Measurements from ENCODE around the gene ST14.

ST14 gene

GRCh38 chr11:130198292-130198691, 38.7 kb downstream of the ST14 start:
- no peaks in the 10 kb centered on the region for H3K4me1 ChIP-seq (ENCODE audit: control insufficient read depth, insufficient read depth, low read length)
- H3K4me3 ChIP-seq (ENCODE audit: low read depth, low read length): no peak overlapping the region
- peaks cover 9% of the 10 kb centered on the region for H3K36me3 ChIP-seq (ENCODE audit: control insufficient read depth, insufficient read depth, low read length)
- H3K27me3 ChIP-seq (ENCODE audit: control insufficient read depth, insufficient read depth, low read length): no peaks in the 10 kb centered on the region
- no peaks in the 10 kb centered on the region for H3K9me3 ChIP-seq (ENCODE audit: control insufficient read depth, insufficient read depth, low read length)
- no peak overlapping the region for H3K9ac ChIP-seq (ENCODE audit: low read depth, low read length)

GRCh38 chr11:130198964-130199363, 39.4 kb downstream of the ST14 start:
- H3K27me3 ChIP-seq (ENCODE audit: control insufficient read depth, insufficient read depth, low read length): no peaks in the 10 kb centered on the region
- H3K36me3 ChIP-seq (ENCODE audit: control insufficient read depth, insufficient read depth, low read length): peaks cover 11% of the 10 kb centered on the region

DNA sequence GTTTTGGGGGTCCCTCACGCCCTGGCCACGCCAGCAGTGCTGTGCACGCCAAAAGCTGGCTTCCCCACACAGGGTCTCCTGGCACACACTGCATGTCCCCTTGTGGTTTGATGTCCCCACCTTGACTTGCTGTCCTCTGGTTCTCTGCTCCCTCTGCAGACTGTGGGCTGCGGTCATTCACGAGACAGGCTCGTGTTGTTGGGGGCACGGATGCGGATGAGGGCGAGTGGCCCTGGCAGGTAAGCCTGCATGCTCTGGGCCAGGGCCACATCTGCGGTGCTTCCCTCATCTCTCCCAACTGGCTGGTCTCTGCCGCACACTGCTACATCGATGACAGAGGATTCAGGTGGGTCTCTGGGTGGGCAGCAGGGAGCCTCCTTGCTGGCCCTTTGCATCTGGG, 40.2 kb downstream of the ST14 start:
- H3K27me3 ChIP-seq (ENCODE audit: control insufficient read depth, insufficient read depth, low read length): no peaks in the 10 kb centered on the region
- no peaks in the 10 kb centered on the region for H3K9me3 ChIP-seq (ENCODE audit: control insufficient read depth, insufficient read depth, low read length)
- no peak overlapping the region for H3K4me3 ChIP-seq (ENCODE audit: low read depth, low read length)
- H3K36me3 ChIP-seq (ENCODE audit: control insufficient read depth, insufficient read depth, low read length): peaks cover 13% of the 10 kb centered on the region
- no peak overlapping the region for H3K9ac ChIP-seq (ENCODE audit: low read depth, low read length)
- H3K4me1 ChIP-seq (ENCODE audit: control insufficient read depth, insufficient read depth, low read length): no peaks in the 10 kb centered on the region

More at GRCh38 chr11:130198964-130199363, 39.4 kb downstream of the ST14 start:
- Histone ChIP-seq H3K9ac (ENCODE audit: low read depth, low read length) (no peak overlapping the region), H3K4me3 (ENCODE audit: low read depth, low read length) (no peak overlapping the region), H3K9me3 (ENCODE audit: control insufficient read depth, insufficient read depth, low read length) (no peaks in the 10 kb centered on the region), H3K4me1 (ENCODE audit: control insufficient read depth, insufficient read depth, low read length) (no peaks in the 10 kb centered on the region)

GRCh38 chr11:130201026-130201425, 41.4 kb downstream of the ST14 start:
- Histone ChIP-seq H3K9me3 (ENCODE audit: control insufficient read depth, insufficient read depth, low read length) (no peaks in the 10 kb centered on the region), H3K4me1 (ENCODE audit: control insufficient read depth, insufficient read depth, low read length) (no peaks in the 10 kb centered on the region), H3K36me3 (ENCODE audit: control insufficient read depth, insufficient read depth, low read length) (peaks cover 13% of the 10 kb centered on the region), H3K27me3 (ENCODE audit: control insufficient read depth, insufficient read depth, low read length) (no peaks in the 10 kb centered on the region), H3K9ac (ENCODE audit: low read depth, low read length) (no peak overlapping the region), H3K4me3 (ENCODE audit: low read depth, low read length) (no peak overlapping the region)

DNA sequence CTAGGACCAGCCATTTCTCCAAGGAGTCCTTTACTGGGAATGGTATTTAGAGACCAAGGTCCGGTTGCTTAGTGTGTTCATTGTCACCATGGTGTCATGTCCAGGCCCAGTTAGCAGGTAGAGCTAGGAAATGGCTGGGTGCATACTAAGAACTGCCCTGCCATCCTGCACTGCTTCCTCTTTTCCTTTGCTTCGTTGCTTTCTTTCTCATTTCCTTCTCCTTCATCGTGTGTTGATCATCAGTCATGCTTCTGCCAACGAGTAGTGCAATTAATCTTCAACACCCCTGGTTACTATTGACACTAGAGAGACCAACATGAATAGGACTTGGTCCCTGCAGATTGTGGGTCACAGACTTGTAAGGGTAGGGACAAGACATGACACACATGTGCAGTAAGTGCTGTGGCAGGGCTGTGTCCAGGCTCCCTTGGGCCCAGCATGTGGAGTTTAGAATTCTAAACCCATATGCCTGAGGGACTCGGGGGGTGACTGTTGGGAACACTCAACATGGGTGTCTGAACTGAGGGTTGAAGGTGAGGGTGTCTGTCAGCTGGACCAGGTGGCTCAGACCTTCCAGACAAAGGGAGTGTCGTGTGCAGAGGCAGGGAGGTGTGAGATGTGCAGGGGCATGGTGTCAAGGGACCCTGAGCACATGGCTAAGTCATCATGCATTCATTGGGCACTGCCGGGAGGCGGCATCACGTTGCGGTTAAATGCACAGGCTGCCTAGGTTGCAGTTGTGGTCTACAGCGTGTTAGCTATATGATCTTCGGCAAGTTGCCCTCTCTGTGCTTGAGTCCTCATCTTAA, 42.6 kb downstream of the ST14 start:
- no peaks in the 10 kb centered on the region for H3K27me3 ChIP-seq (ENCODE audit: control insufficient read depth, insufficient read depth, low read length)
- H3K4me3 ChIP-seq (ENCODE audit: low read depth, low read length): no peak overlapping the region
- no peaks in the 10 kb centered on the region for H3K9me3 ChIP-seq (ENCODE audit: control insufficient read depth, insufficient read depth, low read length)
- H3K4me1 ChIP-seq (ENCODE audit: control insufficient read depth, insufficient read depth, low read length): no peaks in the 10 kb centered on the region
- peaks cover 13% of the 10 kb centered on the region for H3K36me3 ChIP-seq (ENCODE audit: control insufficient read depth, insufficient read depth, low read length)
- no peak overlapping the region for H3K9ac ChIP-seq (ENCODE audit: low read depth, low read length)

GRCh38 chr11:130202818-130203689, 43.5 kb downstream of the ST14 start:
- H3K4me3 ChIP-seq (ENCODE audit: low read depth, low read length): no peak overlapping the region
- no peaks in the 10 kb centered on the region for H3K9me3 ChIP-seq (ENCODE audit: control insufficient read depth, insufficient read depth, low read length)
- H3K27me3 ChIP-seq (ENCODE audit: control insufficient read depth, insufficient read depth, low read length): no peaks in the 10 kb centered on the region
- no peaks in the 10 kb centered on the region for H3K4me1 ChIP-seq (ENCODE audit: control insufficient read depth, insufficient read depth, low read length)
- H3K9ac ChIP-seq (ENCODE audit: low read depth, low read length): no peak overlapping the region
- peaks cover 11% of the 10 kb centered on the region for H3K36me3 ChIP-seq (ENCODE audit: control insufficient read depth, insufficient read depth, low read length)

DNA sequence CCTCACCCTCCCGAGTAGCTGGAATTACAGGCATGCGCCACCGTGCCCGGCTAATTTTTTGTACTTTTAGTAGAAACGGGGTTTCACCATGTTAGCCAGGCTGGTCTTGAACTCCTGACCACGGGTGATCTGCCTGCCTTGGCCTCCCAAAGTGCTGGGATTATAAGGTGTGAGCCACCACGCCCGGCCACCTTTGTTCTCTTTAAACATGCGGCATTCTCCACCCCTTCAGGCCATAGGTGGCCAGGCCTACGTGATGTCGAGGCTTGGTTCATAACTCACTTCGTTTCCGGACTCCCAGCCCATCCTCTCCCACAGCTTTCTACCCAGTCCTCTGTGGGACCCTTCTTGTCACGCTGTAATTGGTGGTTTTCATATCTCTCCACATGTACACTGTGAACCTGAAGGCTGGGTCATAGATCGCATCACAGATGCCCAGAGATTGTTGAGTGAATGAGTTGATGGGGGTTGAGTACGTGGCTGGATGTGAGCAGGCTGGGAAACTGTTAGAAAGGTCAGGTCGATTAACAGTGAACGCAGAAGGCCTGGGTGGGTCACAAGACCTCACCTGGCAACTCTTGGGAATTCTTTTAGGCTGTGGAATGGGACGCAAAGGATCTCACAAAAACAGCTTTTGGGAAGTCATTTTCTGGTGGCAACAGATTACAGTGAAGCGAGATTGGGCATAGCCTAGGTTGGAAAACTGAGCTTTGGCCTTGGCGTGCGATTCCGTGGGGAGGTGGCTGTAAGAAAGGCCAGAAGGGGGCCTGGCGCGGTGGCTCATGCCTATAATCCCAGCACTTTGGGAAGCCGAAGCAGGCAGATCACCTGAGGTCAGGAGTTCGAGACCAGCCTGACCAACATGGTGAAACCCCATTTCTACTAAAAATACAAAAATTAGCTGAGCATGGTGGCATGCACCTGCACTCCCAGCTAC, 44.5 kb downstream of the ST14 start:
- H3K36me3 ChIP-seq (ENCODE audit: control insufficient read depth, insufficient read depth, low read length): peaks cover 11% of the 10 kb centered on the region
- no peaks in the 10 kb centered on the region for H3K27me3 ChIP-seq (ENCODE audit: control insufficient read depth, insufficient read depth, low read length)
- no peak overlapping the region for H3K9ac ChIP-seq (ENCODE audit: low read depth, low read length)
- H3K4me1 ChIP-seq (ENCODE audit: control insufficient read depth, insufficient read depth, low read length): no peaks in the 10 kb centered on the region
- H3K4me3 ChIP-seq (ENCODE audit: low read depth, low read length): no peak overlapping the region
- H3K9me3 ChIP-seq (ENCODE audit: control insufficient read depth, insufficient read depth, low read length): no peaks in the 10 kb centered on the region

DNA sequence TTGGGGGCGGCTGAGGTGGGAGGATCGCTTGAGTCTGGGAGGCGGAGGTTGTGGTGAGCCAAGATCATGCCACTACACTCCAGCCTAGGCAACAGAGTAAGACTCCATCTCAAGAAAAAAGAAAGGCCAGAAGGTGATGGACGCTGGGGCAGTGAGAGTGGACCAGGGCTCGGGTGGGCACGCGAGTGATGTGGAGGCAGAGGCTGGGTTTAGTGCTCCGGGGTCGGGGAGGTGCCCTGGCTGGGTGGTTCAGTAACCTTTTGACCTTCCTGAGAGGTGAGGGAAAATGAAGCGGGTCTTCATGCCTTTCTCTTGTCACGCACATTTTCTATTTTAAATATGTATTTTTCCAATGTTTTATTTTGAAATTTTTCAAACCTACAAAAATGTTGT, 45.1 kb downstream of the ST14 start:
- Histone ChIP-seq H3K9me3 (ENCODE audit: control insufficient read depth, insufficient read depth, low read length) (no peaks in the 10 kb centered on the region), H3K4me1 (ENCODE audit: control insufficient read depth, insufficient read depth, low read length) (no peaks in the 10 kb centered on the region), H3K36me3 (ENCODE audit: control insufficient read depth, insufficient read depth, low read length) (peaks cover 11% of the 10 kb centered on the region), H3K9ac (ENCODE audit: low read depth, low read length) (no peak overlapping the region), H3K27me3 (ENCODE audit: control insufficient read depth, insufficient read depth, low read length) (no peaks in the 10 kb centered on the region), H3K4me3 (ENCODE audit: low read depth, low read length) (no peak overlapping the region)

DNA sequence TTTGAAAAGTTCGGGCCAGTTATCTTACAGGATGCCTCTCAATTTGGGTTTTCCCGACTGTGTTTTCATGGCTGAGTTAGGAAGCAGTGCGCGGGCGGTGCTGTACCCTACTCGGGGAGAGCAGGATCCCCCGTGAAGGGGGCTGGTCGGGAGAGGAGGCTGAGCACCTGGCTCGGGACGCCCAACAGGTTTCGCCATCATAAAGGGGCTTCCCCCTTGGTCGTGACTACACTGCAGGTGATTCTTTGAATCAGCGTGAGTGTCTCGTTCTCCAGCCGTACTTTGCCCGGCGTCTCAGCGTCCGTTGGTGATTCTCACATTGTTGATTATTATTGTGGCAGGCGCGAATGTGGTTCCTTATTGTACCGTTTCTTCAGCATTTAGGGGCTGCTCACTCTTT, 46.6 kb downstream of the ST14 start:
- no peaks in the 10 kb centered on the region for H3K4me1 ChIP-seq (ENCODE audit: control insufficient read depth, insufficient read depth, low read length)
- H3K4me3 ChIP-seq (ENCODE audit: low read depth, low read length): no peak overlapping the region

DNA sequence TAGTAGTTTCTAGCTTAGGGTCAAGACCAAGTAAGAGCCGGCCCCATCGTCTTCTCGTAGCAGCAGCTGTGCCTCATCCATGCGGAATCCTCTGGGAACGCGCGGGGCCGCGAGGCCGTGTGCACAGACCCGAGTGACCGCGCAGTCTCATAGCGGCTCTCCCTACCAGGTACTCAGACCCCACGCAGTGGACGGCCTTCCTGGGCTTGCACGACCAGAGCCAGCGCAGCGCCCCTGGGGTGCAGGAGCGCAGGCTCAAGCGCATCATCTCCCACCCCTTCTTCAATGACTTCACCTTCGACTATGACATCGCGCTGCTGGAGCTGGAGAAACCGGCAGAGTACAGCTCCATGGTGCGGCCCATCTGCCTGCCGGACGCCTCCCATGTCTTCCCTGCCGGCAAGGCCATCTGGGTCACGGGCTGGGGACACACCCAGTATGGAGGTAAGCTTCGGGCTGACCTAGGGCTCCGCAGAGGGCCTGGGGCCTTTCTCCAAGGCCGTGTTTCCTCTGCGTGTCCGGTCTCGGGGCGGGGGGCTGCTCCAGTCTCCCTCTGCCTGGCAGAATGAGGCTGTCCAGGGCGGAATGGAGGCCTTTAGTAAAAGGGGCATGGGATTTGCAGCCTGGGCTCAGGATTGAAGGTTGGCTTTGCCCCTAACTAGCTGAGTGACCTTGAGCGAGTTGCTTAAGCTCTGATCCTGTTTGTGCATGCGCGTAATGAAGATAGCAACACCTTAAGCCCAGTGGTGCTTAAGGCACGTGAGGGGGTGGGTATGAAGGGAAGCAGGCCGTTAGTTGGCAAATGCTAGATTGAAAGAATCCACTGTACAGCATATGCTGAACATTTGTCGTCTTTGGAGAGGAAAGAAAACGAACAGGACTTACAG, 48.9 kb downstream of the ST14 start:
- Histone ChIP-seq H3K4me1 (ENCODE audit: control insufficient read depth, insufficient read depth, low read length) (peaks cover 2% of the 10 kb centered on the region), H3K27me3 (ENCODE audit: control insufficient read depth, insufficient read depth, low read length) (no peaks in the 10 kb centered on the region), H3K4me3 (ENCODE audit: low read depth, low read length) (no peak overlapping the region), H3K36me3 (ENCODE audit: control insufficient read depth, insufficient read depth, low read length) (peaks cover 6% of the 10 kb centered on the region), H3K9me3 (ENCODE audit: control insufficient read depth, insufficient read depth, low read length) (no peaks in the 10 kb centered on the region), H3K9ac (ENCODE audit: low read depth, low read length) (no peak overlapping the region)

More for the DNA sequence above, 46.6 kb downstream of the ST14 start:
- Histone ChIP-seq H3K27me3 (ENCODE audit: control insufficient read depth, insufficient read depth, low read length) (no peaks in the 10 kb centered on the region), H3K9me3 (ENCODE audit: control insufficient read depth, insufficient read depth, low read length) (no peaks in the 10 kb centered on the region), H3K36me3 (ENCODE audit: control insufficient read depth, insufficient read depth, low read length) (peaks cover 6% of the 10 kb centered on the region), H3K9ac (ENCODE audit: low read depth, low read length) (no peak overlapping the region)
